Subcutaneous adipose tissue (tissue), 4 donors: Measurements from ENCODE around the gene PARM1. TPM values are rescaled to one million over a fixed set of nuclear protein-coding genes. Genes with fewer than 3 reads are reported as not detected.

Experiments used
- CTCF ChIP-seq: fragments of 450-650 bp; IDR thresholded peaks from one replicate; pipeline ENCODE4 v1.5.1; 2016; ENCODE audit warnings: low read depth, mild to moderate bottlenecking, control low read depth, antibody characterized with exemption, moderate library complexity
- total RNA-seq, 4 donors: library from RNA; depleted of rRNA; stranded (reverse); fragments of >200 nt; gene quantifications; one replicate each; pipeline ENCODE4 v1.1.0, GENCODE V29; 2016

PARM1 gene
- total RNA-seq, 4 donors from 2014 or later, result 10.5 to 62.3 (median 50.4) TPM

GRCh38 chr4:75069493-75070074 lies 136.7 kb downstream of the PARM1 start:
- no peak for TF ChIP-seq CTCF

- TF ChIP-seq CTCF, result no peak
Measured at GRCh38 chr4:75071317-75071716, 138.4 kb downstream of the PARM1 start.

DNA sequence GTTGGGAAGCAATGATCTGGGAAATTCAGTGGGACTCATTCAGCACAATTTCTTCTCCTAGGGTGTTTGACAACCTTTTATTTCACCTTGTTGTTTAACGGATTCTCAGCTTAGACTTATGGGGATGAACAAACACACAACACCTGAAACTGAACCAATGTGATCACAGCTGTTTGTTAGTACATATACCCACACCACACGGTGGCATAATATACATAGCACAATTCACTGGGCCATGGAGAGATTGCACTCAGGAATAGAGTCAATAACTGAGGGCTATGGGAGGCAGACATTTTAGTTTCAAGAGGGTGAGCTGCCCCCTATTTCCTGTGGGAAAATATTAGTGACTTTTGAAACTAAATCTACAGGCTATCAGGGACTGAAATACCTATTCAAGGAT lies 148.0 kb downstream of the PARM1 start:
- TF ChIP-seq CTCF, result no peak

DNA sequence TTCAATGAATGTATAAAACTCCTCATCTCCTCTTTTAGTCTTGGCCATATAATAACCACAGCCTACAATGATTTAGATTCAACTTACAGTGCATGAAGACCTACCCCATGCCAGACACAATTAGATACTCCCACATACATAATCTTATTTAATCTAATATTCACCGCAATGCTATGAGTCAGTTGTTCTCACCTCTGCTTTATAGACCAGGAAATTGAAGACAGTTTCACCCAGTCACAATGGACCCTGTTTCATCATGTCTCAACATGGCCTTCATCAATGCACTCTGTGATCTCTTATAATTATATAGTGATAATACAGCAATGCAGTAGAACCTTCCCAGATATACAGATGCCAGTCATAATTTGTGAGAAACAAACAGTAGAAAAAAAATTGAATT lies 148.6 kb downstream of the PARM1 start:
- TF ChIP-seq CTCF, result no peak

- TF ChIP-seq CTCF, result no peak
Measured at GRCh38 chr4:75087416-75087815, 154.5 kb downstream of the PARM1 start.

DNA sequence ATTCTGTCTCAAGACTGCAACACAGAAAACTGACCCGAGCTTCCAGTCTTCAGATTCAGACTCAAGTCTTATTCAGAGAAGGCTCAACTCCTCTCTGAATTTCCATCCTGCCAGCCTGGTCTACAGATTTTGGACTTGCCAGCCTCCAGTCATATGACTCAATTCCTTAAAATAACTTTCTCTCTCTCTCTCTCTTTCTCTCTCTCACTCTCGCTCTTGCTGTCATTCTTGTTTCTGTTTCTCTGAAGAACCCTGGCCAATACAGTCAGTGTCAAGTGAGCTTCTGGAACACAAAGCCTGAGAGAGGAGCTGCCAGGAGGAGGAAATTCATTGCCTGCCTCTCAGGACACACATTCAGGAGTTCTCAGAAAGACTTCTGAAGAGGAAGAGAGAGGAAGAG lies 154.9 kb downstream of the PARM1 start:
- TF ChIP-seq CTCF, result no peak

GRCh38 chr4:75089206-75089605 lies 156.3 kb downstream of the PARM1 start:
- TF ChIP-seq CTCF, result no peak
